ENCODE measurements around the gene ZNF629.

GRCh38 chr16:30783280-30784109 is 3.5 kb downstream of the ZNF629 start:
- TF ChIP-seq FOXM1 (IDR thresholded peaks at IDR 0.05; ENCODE audit: borderline replicate concordance) (no peak), FOXK2 (IDR thresholded peaks at IDR 0.05) (no peak), L3MBTL2 (conservative IDR thresholded peaks at IDR 0.05) (no peak), SP1 (IDR thresholded peaks at IDR 0.05) (no peak)

Data from HEK293T (cell line).